ENCODE data around the gene OSER1. TPM values are rescaled to one million over a fixed set of nuclear protein-coding genes. Genes with fewer than 3 reads are reported as not detected.

OSER1 gene
- total RNA-seq, 4 donors from 2014 or later: 37.6 to 55.3 (median 38.2) TPM

GRCh38 chr20:44176833-44177534, 33.6 kb downstream of the OSER1 start:
- no peaks in the 10 kb centered on the region for H3K9me3 ChIP-seq
- H3K27ac ChIP-seq: peak overlapping the region in 2 of 4 donors; percentile 8 to 37
- peak in 1 of 3 donors; percentile 64 for DNase-seq
- H3K27me3 ChIP-seq: no peaks in the 10 kb centered on the region
- TF ChIP-seq CTCF (IDR thresholded peaks at IDR 0.05): no peak
- no peak for TF ChIP-seq POLR2A (IDR thresholded peaks at IDR 0.05)
- no peaks in the 10 kb centered on the region for H3K36me3 ChIP-seq
- H3K4me3 ChIP-seq: peak overlapping the region in 1 of 4 donors; percentile 11
- H3K4me1 ChIP-seq: no peaks in the 10 kb centered on the region

- Histone ChIP-seq H3K27ac (peak overlapping the region in 1 of 4 donors; percentile 37), H3K36me3 (no peaks in the 10 kb centered on the region), H3K27me3 (no peaks in the 10 kb centered on the region), H3K9me3 (no peaks in the 10 kb centered on the region), H3K4me3 (no peak overlapping the region), H3K4me1 (no peaks in the 10 kb centered on the region)
- TF ChIP-seq CTCF (IDR thresholded peaks at IDR 0.05) (no peak), POLR2A (IDR thresholded peaks at IDR 0.05) (no peak)
- DNase-seq: no peak
These were observed 35.4 kb downstream of the OSER1 start for GRCh38 chr20:44174996-44175765.

GRCh38 chr20:44173846-44174245, 36.7 kb downstream of the OSER1 start:
- no peak for TF ChIP-seq CTCF (IDR thresholded peaks at IDR 0.05)
- TF ChIP-seq POLR2A (IDR thresholded peaks at IDR 0.05): no peak
- Histone ChIP-seq H3K27ac (peak overlapping the region in 1 of 4 donors; percentile 8), H3K4me3 (no peak overlapping the region), H3K9me3 (no peaks in the 10 kb centered on the region), H3K4me1 (no peaks in the 10 kb centered on the region), H3K36me3 (no peaks in the 10 kb centered on the region), H3K27me3 (no peaks in the 10 kb centered on the region)
- DNase-seq: no peak

GRCh38 chr20:44173116-44173515, 37.5 kb downstream of the OSER1 start:
- H3K4me1 ChIP-seq: no peaks in the 10 kb centered on the region
- TF ChIP-seq POLR2A (IDR thresholded peaks at IDR 0.05) (no peak), CTCF (IDR thresholded peaks at IDR 0.05) (no peak)
- H3K27me3 ChIP-seq: no peaks in the 10 kb centered on the region
- no peaks in the 10 kb centered on the region for H3K9me3 ChIP-seq
- no peaks in the 10 kb centered on the region for H3K36me3 ChIP-seq
- peak overlapping the region in 1 of 4 donors; percentile 5 for H3K27ac ChIP-seq
- H3K4me3 ChIP-seq: no peak overlapping the region
- no peak for DNase-seq

GRCh38 chr20:44172572-44172950, 38.0 kb downstream of the OSER1 start:
- Histone ChIP-seq H3K9me3 (no peaks in the 10 kb centered on the region), H3K4me3 (no peak overlapping the region), H3K4me1 (no peaks in the 10 kb centered on the region), H3K36me3 (no peaks in the 10 kb centered on the region), H3K27ac (peak overlapping the region in 1 of 4 donors; percentile 45), H3K27me3 (no peaks in the 10 kb centered on the region)
- no peak for DNase-seq
- TF ChIP-seq POLR2A (IDR thresholded peaks at IDR 0.05) (no peak), CTCF (IDR thresholded peaks at IDR 0.05) (no peak)

All from Peyer's patch (tissue), 4 donors.